GM19372 (cell line): ENCODE data around the gene PIEZO2.

Experiments used
- ATAC-seq: cut with Tn5 transposase; IDR thresholded peaks from one replicate; pipeline ENCODE4 v1.9.1; 2021; ENCODE audit warnings: mild to moderate bottlenecking, low read depth, moderate library complexity; ENCODE audit not compliant: unreplicated experiment

The PIEZO2 gene

GRCh38 chr18:10912790-10913545 lies 236.4 kb downstream of the PIEZO2 start:
- no peak for ATAC-seq

GRCh38 chr18:10909724-10910123 lies 239.6 kb downstream of the PIEZO2 start:
- ATAC-seq = no peak

- no peak for ATAC-seq
Observed at GRCh38 chr18:10908760-10909159, 240.6 kb downstream of the PIEZO2 start.

- ATAC-seq = no peak
Observed at GRCh38 chr18:10907749-10908148, 241.6 kb downstream of the PIEZO2 start.

GRCh38 chr18:10901329-10901728 lies 248.0 kb downstream of the PIEZO2 start:
- ATAC-seq = no peak

- no peak for ATAC-seq
Observed at GRCh38 chr18:10900435-10900834, 248.9 kb downstream of the PIEZO2 start.

- no peak for ATAC-seq
Observed at GRCh38 chr18:10899481-10899880, 249.9 kb downstream of the PIEZO2 start.

GRCh38 chr18:10898417-10898974 lies 250.9 kb downstream of the PIEZO2 start:
- no peak for ATAC-seq

- ATAC-seq = no peak
Observed at GRCh38 chr18:10896851-10897250, 252.5 kb downstream of the PIEZO2 start.

- ATAC-seq = no peak
Observed at GRCh38 chr18:10895976-10896375, 253.4 kb downstream of the PIEZO2 start.

GRCh38 chr18:10894501-10894900 lies 254.9 kb downstream of the PIEZO2 start:
- no peak for ATAC-seq

- no peak for ATAC-seq
Observed at GRCh38 chr18:10893761-10894160, 255.6 kb downstream of the PIEZO2 start.

GRCh38 chr18:10893196-10893595 lies 256.2 kb downstream of the PIEZO2 start:
- no peak for ATAC-seq

GRCh38 chr18:10892786-10893185 lies 256.6 kb downstream of the PIEZO2 start:
- ATAC-seq = no peak

- ATAC-seq = no peak
Observed at GRCh38 chr18:10890022-10890421, 259.3 kb downstream of the PIEZO2 start.

- ATAC-seq = peak; percentile 93
Observed at GRCh38 chr18:10878703-10879102, 270.7 kb downstream of the PIEZO2 start.

- no peak for ATAC-seq
Observed at GRCh38 chr18:10877987-10878386, 271.4 kb downstream of the PIEZO2 start.

GRCh38 chr18:10875811-10876210 lies 273.6 kb downstream of the PIEZO2 start:
- no peak for ATAC-seq

- ATAC-seq = no peak
Observed at GRCh38 chr18:10872304-10872703, 277.1 kb downstream of the PIEZO2 start.

GRCh38 chr18:10864722-10865121 lies 284.6 kb downstream of the PIEZO2 start:
- ATAC-seq = no peak

- no peak for ATAC-seq
Observed at GRCh38 chr18:10863026-10863425, 286.3 kb downstream of the PIEZO2 start.

GRCh38 chr18:10860928-10861327 lies 288.4 kb downstream of the PIEZO2 start:
- ATAC-seq = no peak
